H1 (cell line): Measurements from ENCODE around the gene STK11IP. TPM values are rescaled to one million over a fixed set of nuclear protein-coding genes. Genes with fewer than 3 reads are reported as not detected.

Source experiments
- CTCF ChIA-PET: fragments of 300-600 bp; sonication (Branson Sonifier 250); formaldehyde crosslinking; loops from one replicate; lab custom pipeline; 2021; ENCODE audit not compliant: partially characterized antibody; lab: Charles Lee
- POLR2A ChIA-PET: fragments of 300-600 bp; sonication (Branson Sonifier 250); formaldehyde crosslinking; loops from one replicate; lab custom pipeline; 2021; ENCODE audit warnings: inconsistent platforms; ENCODE audit not compliant: partially characterized antibody; lab: Charles Lee
- DNase-seq, 2 experiments: peaks; one replicate each; pipeline versions ENCODE4 v3.0.0 to v3.0.0-alpha.2; 2010 to 2022; ENCODE audit warnings: low spot score in 2 of 2, low read depth in 1 of 2, mixed read lengths in 1 of 2
- FAIRE-seq: peaks from 2 replicates; lab custom pipeline; 2011; peaks lifted over from hg19 to GRCh38; lab: Jason Lieb, UNC
- H2AFZ ChIP-seq: 2 replicates; pipeline ENCODE4 v1.8.1; 2012; ENCODE audit warnings: low read length, inconsistent platforms
- H2AK5ac ChIP-seq: 2 replicates; pipeline ENCODE4 v1.6.1; 2013; ENCODE audit warnings: low read depth, low read length
- H2BK120ac ChIP-seq: replicated peaks from 2 replicates; pipeline ENCODE3; 2013; ENCODE audit warnings: low read depth, low read length, inconsistent platforms
- H2BK12ac ChIP-seq: 2 replicates; pipeline ENCODE4 v1.6.1; 2013; ENCODE audit warnings: low read depth, low read length
- H2BK15ac ChIP-seq: 2 replicates; pipeline ENCODE4 v1.6.1; 2013; ENCODE audit warnings: low read length
- H2BK20ac ChIP-seq: 2 replicates; pipeline ENCODE4 v1.6.1; 2013; ENCODE audit warnings: low read length
- H2BK5ac ChIP-seq: 2 replicates; pipeline ENCODE4 v1.6.1; 2013; ENCODE audit warnings: low read depth, low read length
- H3K14ac ChIP-seq: 2 replicates; pipeline ENCODE4 v1.6.1; 2013; ENCODE audit warnings: inconsistent platforms; ENCODE audit not compliant: insufficient read length
- H3K18ac ChIP-seq: 2 replicates; pipeline ENCODE4 v1.6.1; 2013; ENCODE audit warnings: low read length; ENCODE audit errors: extremely low read depth
- H3K23ac ChIP-seq: 2 replicates; pipeline ENCODE4 v1.6.1; 2013; ENCODE audit warnings: inconsistent platforms; ENCODE audit not compliant: insufficient read length
- H3K23me2 ChIP-seq: 2 replicates; pipeline ENCODE4 v1.6.1; 2013; ENCODE audit warnings: low read depth, low read length
- H3K27ac ChIP-seq: 2 replicates; pipeline ENCODE4 v1.6.1; 2011; ENCODE audit warnings: low read depth, low read length, inconsistent platforms
- H3K27me3 ChIP-seq, 4 experiments: replicated peaks in 1 of 4; 1 replicate in 1 of 4; 2 replicates in 3 of 4; pipeline versions ENCODE4 v1.6.1 to v1.8.1; 2011 to 2013; ENCODE audit warnings: low read length in 3 of 4, mild to moderate bottlenecking in 3 of 4, inconsistent platforms in 2 of 4, mixed read lengths in 2 of 4, moderate library complexity in 1 of 4; ENCODE audit not compliant: control insufficient read depth in 3 of 4, insufficient read depth in 3 of 4; ENCODE audit errors: extremely low read depth in 1 of 4
- H3K36me3 ChIP-seq, 4 experiments: 2 replicates each; pipeline versions ENCODE4 v1.6.1 to v1.8.1; 2011 to 2013; ENCODE audit warnings: mild to moderate bottlenecking in 4 of 4, low read length in 3 of 4, moderate library complexity in 2 of 4, control low read depth in 1 of 4, inconsistent platforms in 1 of 4; ENCODE audit not compliant: insufficient read depth in 4 of 4, control insufficient read depth in 2 of 4
- H3K4ac ChIP-seq: replicated peaks from 2 replicates; pipeline ENCODE3; 2013; ENCODE audit warnings: low read length, low read depth, mixed read lengths, inconsistent platforms; ENCODE audit not compliant: insufficient read length
- H3K4me1 ChIP-seq, 4 experiments: replicated peaks in 1 of 4; 1 replicate in 1 of 4; 2 replicates in 3 of 4; pipeline versions ENCODE4 v1.6.1 to v1.8.1; 2011 to 2013; ENCODE audit warnings: low read length in 3 of 4, inconsistent platforms in 2 of 4, mixed read lengths in 1 of 4; ENCODE audit not compliant: insufficient read depth in 4 of 4, control insufficient read depth in 3 of 4
- H3K4me2 ChIP-seq, 2 experiments: 2 replicates each; pipeline versions ENCODE4 v1.6.1 to v1.8.1; 2011 to 2013; ENCODE audit warnings: low read depth in 2 of 2, low read length in 2 of 2, control low read depth in 1 of 2, inconsistent platforms in 1 of 2, mild to moderate bottlenecking in 1 of 2; ENCODE audit not compliant: insufficient read depth in 1 of 2
- H3K4me3 ChIP-seq, 4 experiments: fragments of 200-600, 300-600 bp in 1 of 4; sonication (generic), shearing (Covaris generic), sonication (Bioruptor Twin) in 1 of 4; 2 replicates each; pipeline versions ENCODE4 v1.5.1 to v1.8.1; 2011 to 2016; ENCODE audit warnings: low read length in 4 of 4, low read depth in 3 of 4, control low read depth in 2 of 4, inconsistent platforms in 2 of 4, mild to moderate bottlenecking in 2 of 4, mixed read lengths in 1 of 4, moderate library complexity in 1 of 4; ENCODE audit not compliant: insufficient read depth in 2 of 4; ENCODE audit errors: extremely low read depth in 1 of 4
- H3K56ac ChIP-seq: replicated peaks from 2 replicates; pipeline ENCODE3; 2013; ENCODE audit warnings: low read depth, mild to moderate bottlenecking, mixed read lengths, low read length, inconsistent platforms; ENCODE audit not compliant: insufficient read length
- H3K79me1 ChIP-seq: 2 replicates; pipeline ENCODE4 v1.6.1; 2013; ENCODE audit warnings: low read depth, low read length, control low read depth
- H3K79me2 ChIP-seq, 2 experiments: 2 replicates each; pipeline versions ENCODE4 v1.6.1 to v1.8.1; 2012 to 2013; ENCODE audit warnings: low read length in 2 of 2, mild to moderate bottlenecking in 2 of 2, inconsistent platforms in 1 of 2; ENCODE audit not compliant: insufficient read depth in 2 of 2, control insufficient read depth in 1 of 2
- H3K9ac ChIP-seq, 4 experiments: replicated peaks in 1 of 4; 1 replicate in 1 of 4; 2 replicates in 3 of 4; pipeline versions ENCODE4 v1.6.1 to v1.8.1; 2011 to 2013; ENCODE audit warnings: low read depth in 3 of 4, low read length in 3 of 4, control low read depth in 2 of 4, mild to moderate bottlenecking in 2 of 4, moderate library complexity in 2 of 4, inconsistent platforms in 1 of 4; ENCODE audit errors: extremely low read depth in 1 of 4
- H3K9me3 ChIP-seq, 2 experiments: 2 replicates each; pipeline versions ENCODE4 v1.6.1 to v1.8.1; 2012 to 2013; ENCODE audit warnings: mild to moderate bottlenecking in 2 of 2, moderate library complexity in 2 of 2, control low read depth in 1 of 2, inconsistent platforms in 1 of 2, low read depth in 1 of 2, low read length in 1 of 2, mixed read lengths in 1 of 2; ENCODE audit not compliant: insufficient read depth in 2 of 2
- H4K20me1 ChIP-seq, 2 experiments: replicated peaks in 1 of 2; 2 replicates each; pipeline versions ENCODE3 to v1.8.1; 2011 to 2013; ENCODE audit warnings: inconsistent platforms in 2 of 2, low read length in 2 of 2, mild to moderate bottlenecking in 1 of 2; ENCODE audit not compliant: insufficient read depth in 2 of 2, control insufficient read depth in 1 of 2
- H4K5ac ChIP-seq: 2 replicates; pipeline ENCODE4 v1.6.1; 2013; ENCODE audit warnings: low read length, low read depth, mixed read lengths, inconsistent platforms; ENCODE audit not compliant: insufficient read length
- H4K8ac ChIP-seq: 2 replicates; pipeline ENCODE4 v1.8.0; 2013; ENCODE audit warnings: mild to moderate bottlenecking, moderate library complexity, low read length, inconsistent platforms; ENCODE audit not compliant: insufficient read depth; ENCODE audit errors: extremely low read depth
- H4K91ac ChIP-seq: replicated peaks from 2 replicates; pipeline ENCODE3; 2013; ENCODE audit warnings: low read length, mixed read lengths, inconsistent platforms; ENCODE audit not compliant: insufficient read length
- BCL11A ChIP-seq, 2 experiments: IDR thresholded peaks; one replicate each; pipeline ENCODE4 v1.6.1; 2011; ENCODE audit warnings: low read depth in 2 of 2, low read length in 2 of 2, mild to moderate bottlenecking in 2 of 2
- EP300 ChIP-seq, 2 experiments: IDR thresholded peaks; 1 replicate in 1 of 2; 2 replicates in 1 of 2; pipeline ENCODE4 v1.6.1; 2011 to 2012; ENCODE audit warnings: low read depth in 2 of 2, low read length in 2 of 2, mild to moderate bottlenecking in 2 of 2, borderline replicate concordance in 1 of 2, inconsistent platforms in 1 of 2, moderate library complexity in 1 of 2
- GTF2F1 ChIP-seq: IDR thresholded peaks from 2 replicates; pipeline ENCODE4 v1.6.1; 2012; ENCODE audit warnings: low read depth, low read length, improper control_type of control experiment, borderline replicate concordance
- KDM4A ChIP-seq: IDR thresholded peaks from one replicate; pipeline ENCODE4 v1.7.1; 2012; ENCODE audit warnings: low read depth, mild to moderate bottlenecking, moderate library complexity, low read length, inconsistent platforms; ENCODE audit not compliant: severe bottlenecking
- NANOG ChIP-seq: IDR thresholded peaks from 2 replicates; pipeline ENCODE4 v1.6.1; 2011; ENCODE audit warnings: low read length, low read depth, mild to moderate bottlenecking, inconsistent platforms; ENCODE audit not compliant: insufficient read depth, poor library complexity, severe bottlenecking
- PHF8 ChIP-seq: fragments of 200-600 bp; sonication (generic); conservative IDR thresholded peaks from 2 replicates; pipeline ENCODE4 v1.7.1; 2012; ENCODE audit warnings: low read depth, mild to moderate bottlenecking, inconsistent platforms, low read length, moderate library complexity
- POLR2A ChIP-seq, 2 experiments: IDR thresholded peaks; 1 replicate in 1 of 2; 2 replicates in 1 of 2; pipeline ENCODE4 v1.6.1; 2011; ENCODE audit warnings: low read depth in 2 of 2, low read length in 2 of 2, mild to moderate bottlenecking in 2 of 2; ENCODE audit errors: control extremely low read depth in 1 of 2
- POLR2AphosphoS5 ChIP-seq: IDR thresholded peaks from 2 replicates; pipeline ENCODE4 v1.6.1; 2011; ENCODE audit warnings: low read depth, low read length
- RBBP5 ChIP-seq: IDR thresholded peaks from 2 replicates; pipeline ENCODE4 v1.7.1; 2012; ENCODE audit warnings: low read depth, mild to moderate bottlenecking, inconsistent platforms, low read length, moderate library complexity, borderline replicate concordance
- SIRT6 ChIP-seq: IDR thresholded peaks from one replicate; pipeline ENCODE4 v1.7.1; 2012; ENCODE audit warnings: low read length, inconsistent platforms
- SIX5 ChIP-seq: IDR thresholded peaks from 2 replicates; pipeline ENCODE4 v1.6.1; 2011; ENCODE audit warnings: mild to moderate bottlenecking, low read depth, low read length
- SRF ChIP-seq: IDR thresholded peaks from 2 replicates; pipeline ENCODE4 v1.6.1; 2011; ENCODE audit warnings: mild to moderate bottlenecking, low read depth, low read length, moderate library complexity
- TCF12 ChIP-seq: IDR thresholded peaks from 2 replicates; pipeline ENCODE4 v1.6.1; 2011; ENCODE audit warnings: low read depth, mild to moderate bottlenecking, low read length
- WGBS, 2 experiments: shearing (Covaris generic) in 1 of 2; methylation state at CpG; one replicate each; pipeline versions ENCODE4 v1.1.6 to v1.1.7; 2013 to 2015; ENCODE audit warnings: low lambda C conversion rate in 2 of 2, mixed read lengths in 2 of 2, inconsistent platforms in 1 of 2, low coverage in 1 of 2, missing lambda C conversion rate in 1 of 2; ENCODE audit not compliant: insufficient replicate concordance in 2 of 2, insufficient coverage in 1 of 2, insufficient read length in 1 of 2; ENCODE audit errors: extremely low coverage in 1 of 2, missing lambda C conversion rate in 1 of 2; 5-methylcytosine and 5-hydroxymethylcytosine counted together
- polyA plus RNA-seq, 7 experiments: library from polyadenylated mRNA; depleted of rRNA in 3 of 7; stranded (reverse) in 5 of 7; unstranded in 2 of 7; fragments of >200 nt in 5 of 7; fragments of 200-250 nt in 2 of 7; gene quantifications; 1 replicate in 5 of 7; 2 replicates in 1 of 7; 4 replicates in 1 of 7; pipeline versions ENCODE4 v1.2.1 to v1.2.3, GENCODE V29; 2011 to 2013; ENCODE audit warnings: missing spikeins in 2 of 7, mixed read lengths in 2 of 7
- total RNA-seq: library from RNA; stranded (reverse); fragmentation: NEBNext Ultra II Directional; extraction: Animal tissue kit (Norgen Biotek cat#: 25700); gene quantifications from 2 replicates; pipeline ENCODE4 v1.2.1, GENCODE V29; 2021
- TF ChIP-seq, protein P1 (sequence below): IDR thresholded peaks from 2 replicates; pipeline ENCODE4 v1.6.1; 2012; ENCODE audit warnings: inconsistent platforms

The STK11IP gene
- total and polyA plus RNA-seq, 2 of the 8 experiments (the other 6 are each of a cell fraction or from before 2014, with no cell fraction given): 18.5 to 29.6 TPM

DNA sequence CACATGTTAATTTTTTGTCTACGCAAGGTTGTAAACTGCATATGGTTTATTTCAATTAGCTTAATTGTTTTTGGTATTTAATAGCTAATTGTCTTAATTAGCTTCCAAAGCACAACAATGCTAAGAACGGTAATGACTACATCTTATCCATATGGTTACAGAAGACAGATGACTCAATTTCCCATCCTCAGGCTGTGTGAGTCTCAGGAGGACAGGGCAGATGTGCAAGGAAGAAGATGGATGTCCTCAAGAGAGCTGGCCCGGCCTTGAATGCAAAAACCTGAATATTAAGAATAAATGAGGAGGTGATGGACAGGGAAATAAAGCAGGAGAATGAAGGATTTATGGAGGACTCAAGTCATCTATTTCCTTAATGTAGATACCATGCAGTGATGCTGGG lies 61.2 kb downstream of the STK11IP start:
- ChIA-PET CTCF (interaction anchor here (0.7 to 2.7 kb wide), 10 partner anchors 9 to 117 kb away, joined by 3 to 8 read pairs (median 4); no protein-coding TSS in a partner anchor), POLR2A (interaction anchor here (1.2 kb wide), 1 partner anchor 62 kb away, joined by 4 read pairs; no protein-coding TSS in a partner anchor)
- H3K56ac ChIP-seq: no peak overlapping the region
- peaks cover 1% of the 10 kb centered on the region; the same call in 1 of the 2 replicates for H3K23me2 ChIP-seq
- H3K79me2 ChIP-seq: no peaks in the 10 kb centered on the region
- TF ChIP-seq SIX5 (no peak), POLR2AphosphoS5 (no peak), SIRT6 (no peak), TCF12 (no peak), GTF2F1 (no peak), PHF8 (no peak), EP300 (IDR thresholded peaks at IDR 0.05; ENCODE audit: borderline replicate concordance in 1 of 2, low read depth in 2 of 2, low read length in 2 of 2) (no peak), SRF (no peak), KDM4A (no peak), RBBP5 (no peak), NANOG (no peak), POLR2A (IDR thresholded peaks at IDR 0.05; ENCODE audit: control extremely low read depth in 1 of 2, low read depth in 2 of 2, low read length in 2 of 2) (no peak), BCL11A (IDR thresholded peaks at IDR 0.05; ENCODE audit: low read depth in 2 of 2, low read length in 2 of 2) (no peak)
- TF ChIP-seq, protein P1, sequence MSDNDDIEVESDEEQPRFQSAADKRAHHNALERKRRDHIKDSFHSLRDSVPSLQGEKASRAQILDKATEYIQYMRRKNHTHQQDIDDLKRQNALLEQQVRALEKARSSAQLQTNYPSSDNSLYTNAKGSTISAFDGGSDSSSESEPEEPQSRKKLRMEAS: no peak
- no peak overlapping the region for H2BK15ac ChIP-seq
- peaks cover 0 to 3% (median 1%) of the 10 kb centered on the region in 4 experiments; a peak in 1 of 7 replicates for H3K4me1 ChIP-seq
- H3K14ac ChIP-seq: no peak overlapping the region
- H2AFZ ChIP-seq: no peak overlapping the region
- H4K20me1 ChIP-seq: no peaks in the 10 kb centered on the region
- no peak overlapping the region for H3K4me3 ChIP-seq
- H3K27ac ChIP-seq: no peak overlapping the region
- H4K91ac ChIP-seq: no peak overlapping the region
- H2BK20ac ChIP-seq: no peak overlapping the region
- H3K79me1 ChIP-seq: no peaks in the 10 kb centered on the region
- H2BK12ac ChIP-seq: no peak overlapping the region
- no peaks in the 10 kb centered on the region for H3K36me3 ChIP-seq
- H3K23ac ChIP-seq: no peak overlapping the region
- no peak overlapping the region for H2BK120ac ChIP-seq
- no peak for FAIRE-seq
- H3K9me3 ChIP-seq: peaks cover 9 to 11% of the 10 kb centered on the region in 2 experiments; a peak in 2 of 4 replicates
- no peak for DNase-seq
- no peak overlapping the region for H2BK5ac ChIP-seq
- H2AK5ac ChIP-seq: no peak overlapping the region
- H4K8ac ChIP-seq: no peak overlapping the region
- H4K5ac ChIP-seq: no peak overlapping the region
- H3K4ac ChIP-seq: no peak overlapping the region
- H3K27me3 ChIP-seq: no peaks in the 10 kb centered on the region
- no peak overlapping the region for H3K4me2 ChIP-seq
- no peak overlapping the region for H3K18ac ChIP-seq
- no peak overlapping the region for H3K9ac ChIP-seq
- whole genome bisulfite sequencing, 2 experiments: 87% methylated on average over 3 of the region's 3 CpGs; no CpG with 5 or more reads in 1 of the 2 experiments
